Fibroblast of lung (primary cell): Measurements from ENCODE around the gene CAMK1D. TPM values are rescaled to one million over a fixed set of nuclear protein-coding genes. Genes with fewer than 3 reads are reported as not detected.

Experiments
- DNase-seq, 2 donors: peaks; one replicate each; pipeline versions ENCODE4 v3.0.0 to v3.0.0-alpha.2; 2010; ENCODE audit warnings: low read depth in 2 of 2
- H2AFZ ChIP-seq: 2 replicates; pipeline ENCODE4 v1.5.1; 2012; ENCODE audit warnings: low read length, control low read depth, inconsistent platforms
- H3K27ac ChIP-seq: 2 replicates; pipeline ENCODE4 v1.5.1; 2011; ENCODE audit warnings: low read length, control low read depth; ENCODE audit not compliant: insufficient read depth
- H3K27me3 ChIP-seq: 2 replicates; pipeline ENCODE4 v1.5.1; 2011; ENCODE audit warnings: mild to moderate bottlenecking, low read length; ENCODE audit not compliant: control insufficient read depth, insufficient read depth
- H3K36me3 ChIP-seq: 2 replicates; pipeline ENCODE4 v1.5.1; 2011; ENCODE audit warnings: low read length; ENCODE audit not compliant: control insufficient read depth, insufficient read depth
- H3K4me1 ChIP-seq: 2 replicates; pipeline ENCODE4 v1.5.1; 2011; ENCODE audit warnings: low read length; ENCODE audit not compliant: control insufficient read depth, insufficient read depth; ENCODE audit errors: extremely low read depth
- H3K4me2 ChIP-seq: 2 replicates; pipeline ENCODE4 v1.5.1; 2011; ENCODE audit warnings: low read length, control low read depth; ENCODE audit not compliant: insufficient read depth; ENCODE audit errors: extremely low read depth
- H3K4me3 ChIP-seq, 4 experiments: fragments of 200-600 bp in 1 of 4; sonication (generic) in 1 of 4; replicated peaks in 1 of 4; 2 replicates each; pipeline ENCODE4 v1.5.1; 2011 to 2016; ENCODE audit warnings: low read length in 4 of 4, low read depth in 3 of 4, mild to moderate bottlenecking in 3 of 4, control low read depth in 2 of 4, inconsistent platforms in 1 of 4, mixed read lengths in 1 of 4; ENCODE audit not compliant: insufficient read depth in 1 of 4; ENCODE audit errors: control extremely low read depth in 1 of 4
- H3K79me2 ChIP-seq: 2 replicates; pipeline ENCODE4 v1.5.1; 2012; ENCODE audit warnings: mild to moderate bottlenecking, low read length, inconsistent platforms; ENCODE audit not compliant: control insufficient read depth, insufficient read depth
- H3K9ac ChIP-seq: 2 replicates; pipeline ENCODE4 v1.5.1; 2011; ENCODE audit warnings: mild to moderate bottlenecking, low read length, control low read depth; ENCODE audit not compliant: insufficient read depth
- H3K9me3 ChIP-seq: 2 replicates; pipeline ENCODE4 v1.5.1; 2012; ENCODE audit warnings: low read depth, low read length; ENCODE audit not compliant: control insufficient read depth, insufficient read depth
- H4K20me1 ChIP-seq: 2 replicates; pipeline ENCODE4 v1.5.1; 2011; ENCODE audit warnings: low read length; ENCODE audit not compliant: control insufficient read depth, insufficient read depth; ENCODE audit errors: extremely low read depth
- CTCF ChIP-seq, 2 donors: IDR thresholded peaks in 1 of 2; conservative IDR thresholded peaks in 1 of 2; 1 replicate in 1 of 2; 2 replicates in 1 of 2; pipeline ENCODE4 v1.5.1; 2011 to 2012; ENCODE audit warnings: low read length in 2 of 2, control low read depth in 1 of 2, inconsistent platforms in 1 of 2, low read depth in 1 of 2, mild to moderate bottlenecking in 1 of 2
- EZH2 ChIP-seq: IDR thresholded peaks from 2 replicates; pipeline ENCODE4 v1.5.1; 2012; ENCODE audit warnings: low read length, control low read depth, mild to moderate bottlenecking; ENCODE audit errors: missing control alignments
- polyA plus RNA-seq, 2 donors: library from polyadenylated mRNA; depleted of rRNA in 1 of 2; stranded (reverse) in 1 of 2; unstranded in 1 of 2; fragments of >200 nt; gene quantifications; 2 replicates each; pipeline ENCODE4 v1.2.1, GENCODE V29; 2011 to 2012; ENCODE audit warnings: missing spikeins in 1 of 2
- total RNA-seq: library from RNA; depleted of rRNA; stranded (reverse); fragments of >200 nt; gene quantifications from 2 replicates; pipeline ENCODE4 v1.2.1, GENCODE V29; 2014

The CAMK1D gene
- total and polyA plus RNA-seq, 2 donors (not counting 1 experiment from before 2014, with no cell fraction given), result 2.3 TPM

DNA sequence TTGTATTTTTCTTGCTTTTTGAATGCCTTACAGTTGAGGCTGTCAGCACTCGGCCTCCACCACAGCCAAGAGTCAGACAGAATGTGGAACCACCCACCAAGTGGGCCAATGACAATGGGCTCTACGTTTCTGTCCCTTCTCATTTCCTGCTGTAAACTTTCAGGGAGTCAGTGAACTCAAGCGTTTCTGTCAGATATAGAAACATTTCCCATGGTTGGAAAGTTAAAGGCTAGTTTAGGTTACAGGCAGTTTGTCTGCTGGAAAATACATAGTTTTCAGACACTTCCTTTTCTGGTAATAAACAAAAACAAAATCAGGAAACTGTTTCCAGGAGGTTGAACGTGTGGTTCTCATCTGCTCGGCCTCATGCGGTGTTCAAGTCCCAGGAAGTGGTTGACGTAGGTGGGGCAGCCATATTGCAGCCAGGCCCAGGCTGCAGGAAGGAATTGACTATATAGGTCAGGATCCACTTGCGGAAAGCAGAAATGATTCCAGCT, 245.1 kb downstream of the CAMK1D start:
- TF ChIP-seq EZH2 (no peak), CTCF (conservative IDR thresholded peaks at IDR 0.05 in 1 of 2, IDR thresholded peaks at IDR 0.05 in 1 of 2; ENCODE audit: low read depth in 1 of 2, low read length in 2 of 2) (no peak)
- no peaks in the 10 kb centered on the region for H4K20me1 ChIP-seq
- no peaks in the 10 kb centered on the region for H3K79me2 ChIP-seq
- no peak overlapping the region for H3K9ac ChIP-seq
- no peak overlapping the region for H3K4me2 ChIP-seq
- H3K36me3 ChIP-seq, result no peaks in the 10 kb centered on the region
- no peaks in the 10 kb centered on the region for H3K4me1 ChIP-seq
- no peak overlapping the region for H3K27ac ChIP-seq
- no peaks in the 10 kb centered on the region for H3K27me3 ChIP-seq
- no peaks in the 10 kb centered on the region for H3K9me3 ChIP-seq
- no peak overlapping the region for H2AFZ ChIP-seq
- H3K4me3 ChIP-seq, result no peak overlapping the region
- DNase-seq, result no peak

- no peak overlapping the region for H3K4me3 ChIP-seq
- no peak overlapping the region for H3K27ac ChIP-seq
- no peaks in the 10 kb centered on the region for H3K79me2 ChIP-seq
- H3K9me3 ChIP-seq, result no peaks in the 10 kb centered on the region
- no peak overlapping the region for H2AFZ ChIP-seq
- DNase-seq, result no peak
- no peaks in the 10 kb centered on the region for H4K20me1 ChIP-seq
- H3K27me3 ChIP-seq, result no peaks in the 10 kb centered on the region
- no peaks in the 10 kb centered on the region for H3K4me1 ChIP-seq
- no peaks in the 10 kb centered on the region for H3K36me3 ChIP-seq
- H3K9ac ChIP-seq, result no peak overlapping the region
- H3K4me2 ChIP-seq, result no peak overlapping the region
- TF ChIP-seq CTCF (conservative IDR thresholded peaks at IDR 0.05 in 1 of 2, IDR thresholded peaks at IDR 0.05 in 1 of 2; ENCODE audit: low read depth in 1 of 2, low read length in 2 of 2), result no peak
- no peak for TF ChIP-seq EZH2
Observed at GRCh38 chr10:12595936-12596576, 246.7 kb downstream of the CAMK1D start.

GRCh38 chr10:12597176-12597575, 247.8 kb downstream of the CAMK1D start:
- Histone ChIP-seq H3K27me3 (no peaks in the 10 kb centered on the region), H3K4me3 (no peak overlapping the region), H3K79me2 (no peaks in the 10 kb centered on the region), H3K4me2 (no peak overlapping the region), H3K4me1 (no peaks in the 10 kb centered on the region), H3K9me3 (no peaks in the 10 kb centered on the region), H3K27ac (no peak overlapping the region), H4K20me1 (no peaks in the 10 kb centered on the region), H3K9ac (no peak overlapping the region), H3K36me3 (no peaks in the 10 kb centered on the region), H2AFZ (no peak overlapping the region)
- TF ChIP-seq CTCF (conservative IDR thresholded peaks at IDR 0.05 in 1 of 2, IDR thresholded peaks at IDR 0.05 in 1 of 2; ENCODE audit: low read depth in 1 of 2, low read length in 2 of 2), result no peak
- no peak for DNase-seq
